Activated CD4-positive, CD25-positive, alpha-beta regulatory T cell (primary cell): ENCODE results near the gene NEK11.

ENCODE experiments used
- DNase-seq, 4 experiments: peaks; one replicate each; lab custom pipeline; 2025; lab: John Stamatoyannopoulos, UW

The NEK11 gene

DNA sequence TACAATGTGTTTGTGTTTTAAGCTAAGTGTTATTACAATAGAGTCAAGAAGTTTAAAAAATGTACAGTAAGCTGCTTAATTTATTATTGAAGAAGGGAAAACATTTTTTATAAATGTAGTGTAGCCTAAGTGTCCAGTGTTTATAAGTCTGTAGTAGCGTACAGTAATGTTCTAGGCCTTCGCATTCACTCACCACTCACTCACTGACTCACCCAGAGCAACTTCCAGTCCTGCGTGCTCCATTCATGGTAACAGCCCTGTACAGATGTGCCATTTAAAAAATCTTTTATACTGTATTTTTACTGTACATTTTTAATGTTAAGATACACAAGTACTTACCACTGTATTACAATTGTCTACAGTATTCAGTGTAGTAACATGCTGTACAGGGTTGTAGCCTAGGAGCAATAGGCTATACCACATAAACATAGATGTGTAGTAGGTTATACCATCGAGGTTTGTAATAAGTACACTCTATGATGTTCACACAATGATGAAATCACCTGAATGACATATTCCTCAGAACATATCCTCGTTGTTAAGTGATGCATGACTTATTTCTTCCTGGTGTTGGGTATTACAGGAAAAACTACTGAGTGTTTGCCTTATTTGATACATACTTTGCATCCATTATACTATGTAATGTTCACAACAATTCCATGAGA is 198.3 kb downstream of the NEK11 start:
- no peak for DNase-seq

DNA sequence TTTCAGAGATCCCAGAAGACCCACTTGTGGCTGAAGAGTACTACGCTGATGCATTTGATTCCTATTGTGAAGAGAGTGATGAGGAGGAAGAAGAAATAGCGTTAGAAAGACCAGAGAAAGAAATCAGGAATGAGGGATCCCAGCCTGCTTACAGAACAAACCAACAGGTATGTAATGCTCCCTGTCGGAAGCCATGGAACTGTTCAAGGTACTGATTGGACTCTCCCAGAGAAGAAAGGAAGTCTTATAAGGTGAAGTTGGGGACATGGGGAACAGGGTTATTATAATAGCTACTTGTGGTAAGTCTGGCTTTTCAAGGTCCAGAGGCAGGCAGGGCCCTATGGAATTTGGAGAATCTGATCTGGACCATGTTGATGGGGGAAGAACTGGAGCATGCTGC is 201.8 kb downstream of the NEK11 start:
- DNase-seq = no peak

DNA sequence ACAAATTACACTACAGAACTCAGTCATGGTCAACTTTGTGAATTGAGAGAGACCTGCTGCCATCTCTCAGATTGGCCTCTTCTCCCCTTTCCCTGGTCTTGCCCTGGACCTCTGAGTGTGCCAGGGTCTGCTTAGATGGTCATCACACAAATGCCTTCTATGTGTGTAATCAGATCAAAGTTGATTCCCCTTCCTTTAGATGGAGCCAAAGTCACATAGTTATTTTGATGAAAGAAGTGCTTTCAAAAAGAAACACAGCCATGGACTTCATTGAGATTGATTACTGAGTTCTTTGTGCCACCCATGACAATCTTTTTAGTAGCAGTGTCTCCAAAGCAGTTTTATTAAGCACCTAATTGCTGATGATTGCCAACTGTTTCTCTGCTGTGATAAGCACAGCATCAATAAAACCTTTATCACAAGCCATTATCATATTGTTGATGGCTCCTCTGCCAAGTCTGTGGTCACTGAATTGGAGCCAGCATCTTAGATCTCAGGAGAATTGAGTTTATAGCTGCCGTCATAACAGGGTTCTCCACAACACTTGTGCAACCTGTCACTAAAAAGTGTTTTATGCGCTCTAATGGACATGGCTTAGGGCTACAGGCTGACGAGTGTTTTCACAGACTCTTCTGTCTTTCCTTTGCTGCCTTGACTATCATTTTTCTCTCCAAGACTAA is 205.2 kb downstream of the NEK11 start:
- no peak for DNase-seq

DNA sequence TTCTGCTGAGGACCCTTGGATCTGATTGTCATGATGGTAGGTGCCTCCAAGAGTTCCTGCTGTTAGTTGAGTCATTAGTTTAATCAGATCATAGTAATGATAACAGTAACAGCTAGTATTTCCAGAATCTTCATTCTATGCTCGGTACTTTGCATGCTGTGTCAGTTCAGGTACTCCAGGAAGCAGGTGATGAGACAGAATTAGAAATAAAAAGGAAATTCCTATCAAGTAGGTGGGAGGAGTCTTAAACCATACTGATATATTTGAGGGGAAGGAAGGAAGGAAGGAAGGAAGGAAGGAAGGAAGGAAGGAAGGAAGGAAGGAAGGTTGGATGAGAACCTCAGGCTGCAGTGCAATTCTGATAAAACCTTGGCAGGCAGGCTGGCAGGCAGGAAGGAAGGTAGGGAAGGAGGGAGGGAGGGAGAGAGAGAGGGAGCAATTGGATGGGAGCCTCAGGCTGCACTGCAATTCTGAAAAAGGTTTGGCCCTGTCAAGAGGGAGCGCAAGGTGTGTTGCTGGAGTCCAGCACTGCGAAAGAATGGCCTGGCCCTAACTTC is 206.1 kb downstream of the NEK11 start:
- no peak for DNase-seq

DNA sequence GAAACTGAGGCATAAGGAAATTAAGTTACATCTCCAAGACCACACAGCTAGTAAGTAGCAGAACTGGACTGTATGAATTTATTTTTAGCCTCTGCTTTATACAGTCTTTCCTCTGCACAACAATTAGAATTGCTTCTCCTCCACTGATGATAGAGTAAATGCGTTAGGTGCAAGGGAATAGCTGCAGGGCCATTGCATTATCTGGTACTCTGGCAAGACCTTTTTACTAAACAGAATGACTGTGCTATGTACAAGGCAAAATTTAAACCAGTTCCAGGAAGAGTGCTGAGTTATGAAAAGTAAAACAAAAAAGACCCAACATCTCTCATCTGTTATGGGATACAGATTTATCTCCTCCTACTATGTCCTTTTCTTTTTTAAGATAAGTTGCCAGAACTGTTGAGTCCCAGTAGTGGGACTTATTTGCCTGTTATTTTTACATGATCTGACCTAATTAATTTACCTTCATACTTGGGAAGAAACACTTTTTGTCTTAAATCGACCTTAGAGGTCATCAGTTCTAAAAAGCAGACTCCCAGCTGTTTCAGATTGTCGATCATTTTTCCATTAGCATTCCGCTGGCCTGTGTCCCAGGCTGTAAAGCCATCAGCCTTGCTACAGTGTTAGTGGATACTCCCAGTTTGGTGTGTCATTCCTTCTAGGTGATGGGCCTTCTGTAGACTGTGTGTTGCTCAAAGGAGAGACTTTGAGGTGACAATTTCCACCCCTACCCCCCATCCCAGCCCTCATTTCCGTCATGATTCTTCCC is 207.4 kb downstream of the NEK11 start:
- no peak for DNase-seq

DNA sequence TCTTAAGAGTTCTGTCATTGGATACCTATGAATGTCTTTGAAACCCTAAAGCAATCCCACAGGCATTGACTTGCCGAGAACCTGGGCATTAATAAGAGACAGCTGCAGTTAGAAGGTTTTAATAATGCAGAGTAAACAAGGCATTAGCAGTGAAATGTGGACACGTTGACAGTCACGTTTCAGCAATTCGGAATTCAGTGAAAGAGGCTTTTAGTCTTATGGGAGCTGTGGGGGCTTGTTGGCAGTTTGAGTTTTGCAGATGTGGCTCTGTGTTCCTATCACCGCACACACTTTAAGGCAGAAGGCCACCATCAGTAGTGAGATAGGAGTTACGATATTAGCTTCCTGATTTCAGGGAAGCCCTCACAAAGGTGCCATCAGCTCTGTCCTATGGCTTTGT is 209.7 kb downstream of the NEK11 start:
- no peak for DNase-seq

DNA sequence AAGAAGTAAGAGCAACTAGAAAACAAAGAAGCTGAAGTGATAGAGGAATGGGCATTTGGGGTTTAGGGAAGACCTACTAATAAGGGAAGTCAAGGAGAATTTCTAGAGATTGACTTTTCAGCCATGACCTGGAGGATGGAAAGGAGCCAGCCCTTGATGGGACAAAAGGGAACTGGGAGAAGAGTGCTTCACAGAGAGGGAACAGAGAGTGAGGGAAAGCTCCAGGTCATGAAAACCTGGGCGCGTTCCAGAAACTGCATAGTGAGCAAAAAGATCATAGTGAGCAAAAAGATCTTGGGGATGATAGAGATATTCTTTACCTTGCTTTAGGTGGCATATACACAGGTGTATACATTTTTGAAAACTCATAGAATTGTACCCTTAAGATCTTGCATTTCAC is 211.8 kb downstream of the NEK11 start:
- no peak for DNase-seq

DNA sequence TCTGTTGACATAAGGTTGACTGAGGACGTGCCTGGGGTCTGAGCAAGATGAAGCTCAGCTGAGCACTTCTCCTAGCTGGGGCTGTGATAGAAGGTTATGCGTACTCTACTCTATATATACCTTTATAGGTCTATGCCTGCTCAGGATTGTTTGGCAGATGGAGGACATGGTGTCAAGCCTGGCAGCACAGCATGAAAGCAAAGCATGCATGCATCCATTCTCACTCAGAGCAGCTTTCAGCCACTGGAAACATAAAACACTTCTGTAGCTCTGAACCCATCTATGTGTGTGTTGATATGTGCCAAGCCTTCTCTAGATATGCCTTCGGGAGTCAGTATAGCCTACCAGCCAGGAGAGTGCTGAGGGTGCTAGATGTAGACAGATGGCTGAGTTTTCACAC is 212.6 kb downstream of the NEK11 start:
- DNase-seq = no peak

DNA sequence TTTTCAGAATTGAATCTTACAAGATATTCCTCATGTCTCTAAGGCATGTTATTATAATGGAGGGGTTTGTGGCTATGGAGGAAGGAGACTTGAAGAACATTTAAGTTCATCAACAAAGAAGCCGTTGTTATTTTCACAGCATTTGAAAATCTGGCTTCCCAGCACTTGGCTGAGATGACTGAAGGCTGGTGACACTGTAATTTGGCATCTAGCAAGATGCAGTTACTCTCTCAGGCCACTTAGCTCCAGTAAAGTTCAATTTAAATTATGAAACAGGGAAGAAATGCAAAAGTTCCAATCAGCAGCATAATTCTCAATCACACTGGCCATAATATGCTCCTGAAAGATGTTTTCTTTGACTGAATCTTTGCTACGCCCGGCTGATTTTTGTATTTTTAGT is 215.5 kb downstream of the NEK11 start:
- no peak for DNase-seq

DNA sequence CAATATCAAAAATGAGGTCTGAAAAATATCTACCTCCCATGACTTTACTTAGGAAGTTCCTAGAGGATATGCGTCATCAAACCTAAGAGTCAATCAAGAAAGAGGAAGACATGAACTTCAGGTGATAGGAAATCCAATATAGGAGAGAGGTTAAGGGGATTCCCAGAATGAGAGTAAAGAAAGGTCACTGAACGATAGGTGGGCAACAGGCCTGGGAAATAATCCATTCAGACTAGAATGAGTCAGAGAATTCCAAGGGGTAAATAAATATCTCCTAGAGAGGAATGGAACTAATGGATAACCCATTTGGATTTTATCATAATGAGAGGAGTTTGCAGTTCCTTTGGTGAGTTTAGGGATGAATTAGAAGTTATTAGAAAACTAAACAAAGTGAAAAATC is 223.8 kb downstream of the NEK11 start:
- no peak for DNase-seq

DNA sequence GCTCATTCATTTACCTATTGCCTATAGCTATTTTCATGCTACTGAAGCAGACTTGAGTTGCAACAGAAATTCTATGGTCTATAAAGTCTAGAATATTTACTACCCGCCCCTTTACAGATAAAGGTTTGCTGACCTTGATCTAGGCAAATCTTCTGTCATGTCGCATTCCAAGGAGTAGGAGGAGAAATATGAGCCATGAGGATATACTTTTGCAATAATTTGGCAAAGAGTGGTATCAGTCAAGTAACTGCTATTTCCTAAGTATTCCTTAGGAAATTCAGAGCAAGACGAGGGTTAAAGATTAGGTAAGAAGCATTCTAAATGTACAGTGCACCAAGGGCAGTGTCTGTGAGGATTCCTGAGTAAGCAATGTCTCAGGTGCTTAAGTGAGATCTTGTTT is 233.8 kb downstream of the NEK11 start:
- DNase-seq = no peak

DNA sequence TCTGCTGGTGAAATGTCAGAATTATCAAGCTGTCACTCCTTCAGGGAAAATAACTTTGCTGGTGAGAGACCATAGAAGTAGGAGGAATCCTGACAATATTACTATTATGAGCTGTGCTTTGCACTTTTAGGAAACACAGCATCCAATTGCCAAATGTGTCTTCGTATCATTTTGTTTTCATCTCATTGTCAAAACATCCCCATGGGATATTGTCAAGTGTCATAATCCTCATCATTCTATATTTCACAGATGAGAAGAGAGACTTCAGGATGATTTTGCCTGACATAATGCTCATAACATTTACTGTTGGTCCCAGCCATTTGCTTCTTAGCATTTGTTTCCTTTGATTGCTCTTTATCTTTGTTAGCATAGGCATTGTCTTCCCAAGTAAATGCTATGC is 234.4 kb downstream of the NEK11 start:
- DNase-seq = no peak

DNA sequence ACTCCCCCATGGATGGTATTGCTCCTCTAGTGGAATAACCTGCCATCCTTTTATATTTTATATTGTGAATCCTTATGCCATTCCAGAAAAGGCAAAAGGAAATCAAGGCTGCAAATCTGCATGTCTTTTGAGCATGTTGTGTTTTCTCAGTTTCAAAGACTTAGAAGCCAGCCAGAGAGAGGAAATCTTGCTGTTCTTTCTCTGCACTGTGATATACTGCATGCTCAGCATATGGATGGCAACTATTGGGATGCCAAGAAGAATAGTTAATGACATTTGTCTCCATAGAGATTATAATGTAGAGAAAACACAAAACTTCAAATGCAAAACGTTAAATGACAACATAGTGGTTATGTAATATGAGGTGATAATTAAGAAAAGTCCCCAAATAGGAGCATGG is 248.9 kb downstream of the NEK11 start:
- no peak for DNase-seq

DNA sequence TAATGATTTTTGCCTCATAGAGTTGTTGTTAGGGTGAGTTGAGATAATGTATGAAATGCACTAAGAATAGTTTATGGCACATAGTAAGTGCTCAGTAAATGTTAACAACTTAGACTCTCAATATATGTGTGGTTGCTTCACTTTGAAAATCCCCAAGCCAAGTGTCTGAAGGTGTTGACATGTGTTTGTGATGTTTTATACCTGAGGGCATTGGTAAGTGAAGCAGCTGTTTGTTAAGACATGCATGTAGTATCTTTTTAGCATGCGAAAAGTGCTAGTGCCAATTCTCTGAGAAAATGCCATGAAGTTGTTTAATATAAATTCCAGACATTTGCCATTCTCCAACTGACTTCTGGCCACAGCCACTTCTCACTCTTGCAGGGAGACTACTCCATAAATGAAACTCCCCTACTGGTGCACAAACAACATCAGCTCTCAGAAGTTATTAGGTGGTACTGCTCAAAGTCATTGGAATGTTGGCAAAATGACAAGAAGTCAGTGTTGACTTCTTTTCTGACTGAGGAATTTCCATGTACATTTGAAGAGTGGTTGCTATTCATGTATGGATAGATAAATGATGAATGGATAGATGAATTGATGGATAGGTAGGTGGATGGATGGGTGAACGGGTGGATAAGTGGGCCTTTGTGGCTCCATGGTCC is 251.3 kb downstream of the NEK11 start:
- no peak for DNase-seq

DNA sequence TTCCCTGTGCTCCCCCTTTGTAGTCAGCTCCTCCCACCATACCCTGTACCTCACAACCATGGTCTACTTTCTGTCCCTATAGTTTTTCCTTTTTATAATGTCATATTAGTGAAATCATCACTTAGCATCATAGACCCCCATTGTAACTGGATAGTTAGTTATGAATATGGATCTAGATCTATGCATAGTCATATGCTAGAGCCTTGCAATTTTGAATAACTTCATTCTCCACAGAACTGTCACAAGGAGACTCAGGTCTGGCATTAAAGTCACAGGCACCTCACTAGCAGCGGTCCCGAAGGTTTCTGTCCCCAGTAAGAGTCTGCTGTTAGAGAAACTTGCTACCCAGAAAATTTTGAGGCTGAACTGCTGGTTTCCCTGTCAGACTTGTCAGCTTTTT is 252.9 kb downstream of the NEK11 start:
- DNase-seq = no peak

DNA sequence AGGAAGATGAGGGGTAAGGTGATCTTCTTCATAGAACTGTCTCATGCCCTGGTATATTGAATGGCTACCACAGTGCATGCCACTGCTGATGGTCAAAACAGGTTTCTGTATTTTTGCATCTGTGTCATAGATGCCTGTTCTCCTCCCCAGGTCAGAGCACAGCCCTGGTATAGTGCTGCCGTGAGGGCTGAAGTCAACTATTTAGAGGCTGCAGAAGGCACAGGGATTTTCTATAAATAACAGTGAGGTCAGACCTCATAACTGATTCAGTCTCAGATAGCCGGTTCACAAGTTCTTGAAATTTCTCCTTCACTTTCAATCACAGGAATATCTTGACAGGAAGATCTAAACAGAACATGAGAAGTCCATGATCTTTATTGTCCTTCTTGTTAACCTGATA is 255.7 kb downstream of the NEK11 start:
- DNase-seq = no peak

DNA sequence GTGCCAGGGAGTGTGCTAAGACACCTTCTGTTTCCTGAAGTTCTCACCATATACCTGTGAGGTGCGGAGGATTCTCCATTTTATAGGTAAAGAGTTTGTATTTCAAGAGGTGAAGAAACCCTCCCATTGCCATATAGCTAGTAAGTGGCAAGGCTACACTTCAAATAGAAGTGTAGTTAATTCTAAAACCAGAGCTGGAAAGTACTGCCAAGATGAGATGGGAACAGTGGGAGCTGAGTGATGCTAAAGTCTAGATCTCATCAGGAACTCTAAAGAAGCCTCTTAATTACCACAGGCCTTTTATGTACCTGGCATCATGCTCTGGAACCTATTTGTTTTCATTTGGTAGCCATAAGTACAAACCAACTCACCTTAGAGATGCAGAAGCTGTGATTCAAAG is 256.3 kb downstream of the NEK11 start:
- DNase-seq = no peak

DNA sequence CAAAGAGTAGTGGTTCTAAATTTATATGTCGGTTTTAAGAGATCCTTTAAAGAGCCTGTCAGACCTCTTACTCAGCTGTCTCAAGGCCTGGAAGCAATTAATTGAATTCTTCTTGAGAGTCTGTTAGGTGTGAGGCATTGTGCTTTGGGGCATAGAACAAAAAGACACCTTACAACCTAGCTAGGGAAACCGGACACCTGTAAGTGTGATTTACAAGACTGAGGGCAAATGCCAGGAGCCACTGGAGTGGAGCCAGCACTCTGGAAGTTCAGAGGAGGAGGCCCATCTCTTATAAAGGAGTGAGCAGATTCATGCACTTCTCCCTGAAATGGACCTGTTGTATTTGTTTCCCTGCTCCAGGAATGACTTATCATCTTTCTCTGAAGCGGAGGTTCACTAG is 257.2 kb downstream of the NEK11 start:
- DNase-seq = no peak

DNA sequence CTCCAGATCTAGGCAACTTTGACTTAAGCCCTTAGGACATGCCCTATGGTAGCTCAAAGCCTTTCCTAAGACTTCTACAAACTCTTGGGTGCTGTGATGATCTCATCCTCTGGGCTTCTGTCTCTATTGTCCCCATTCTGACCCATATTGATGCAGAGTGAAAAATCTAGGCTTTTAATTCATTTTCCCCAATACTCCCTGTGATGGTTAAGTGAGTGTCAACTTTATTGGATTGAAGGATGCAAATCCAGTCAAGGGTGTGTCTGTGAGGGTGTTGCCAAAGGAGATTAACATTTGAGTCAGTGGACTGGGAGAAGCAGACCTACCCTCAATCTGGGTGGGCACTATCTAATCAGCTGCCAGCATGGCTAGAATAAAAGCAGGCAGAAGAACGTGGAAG is 257.6 kb downstream of the NEK11 start:
- no peak for DNase-seq

DNA sequence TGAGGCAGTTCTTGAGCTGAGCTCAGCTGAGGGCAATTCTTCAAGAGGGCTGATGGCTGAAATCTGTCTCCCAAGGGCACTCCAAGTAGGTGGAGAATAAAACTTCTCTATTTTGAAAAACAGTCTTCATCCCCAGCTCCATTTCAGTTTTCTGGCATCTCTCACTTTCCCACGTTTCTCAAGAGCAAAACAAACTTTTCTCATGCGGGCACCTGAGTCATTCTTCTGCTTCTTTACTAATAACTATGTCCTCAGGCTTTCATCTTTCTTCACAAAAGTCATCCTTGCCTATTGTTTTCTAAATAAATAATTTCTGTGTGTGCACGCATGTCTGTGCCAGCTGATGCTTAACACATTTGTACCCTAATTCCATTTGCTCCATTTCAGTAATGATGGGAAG is 258.8 kb downstream of the NEK11 start:
- DNase-seq = no peak

DNA sequence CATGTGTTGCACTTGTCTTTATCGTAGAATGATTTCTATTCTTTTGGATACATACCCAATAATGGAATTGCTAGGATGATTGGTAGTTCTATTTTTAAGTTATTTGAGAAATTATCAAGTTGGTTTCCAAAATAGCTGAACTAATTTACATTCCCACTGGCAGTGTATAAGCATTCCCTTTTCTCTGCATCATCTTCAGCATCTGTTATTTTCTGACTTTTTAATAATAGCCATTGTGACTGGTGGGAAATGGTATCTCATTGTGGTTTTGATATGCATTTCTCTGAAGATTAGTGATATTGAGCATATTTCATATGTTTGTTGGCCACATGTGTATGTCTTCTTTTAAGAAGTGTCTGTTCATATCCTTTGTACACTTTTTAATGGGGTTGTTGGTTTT is 273.2 kb downstream of the NEK11 start:
- no peak for DNase-seq

DNA sequence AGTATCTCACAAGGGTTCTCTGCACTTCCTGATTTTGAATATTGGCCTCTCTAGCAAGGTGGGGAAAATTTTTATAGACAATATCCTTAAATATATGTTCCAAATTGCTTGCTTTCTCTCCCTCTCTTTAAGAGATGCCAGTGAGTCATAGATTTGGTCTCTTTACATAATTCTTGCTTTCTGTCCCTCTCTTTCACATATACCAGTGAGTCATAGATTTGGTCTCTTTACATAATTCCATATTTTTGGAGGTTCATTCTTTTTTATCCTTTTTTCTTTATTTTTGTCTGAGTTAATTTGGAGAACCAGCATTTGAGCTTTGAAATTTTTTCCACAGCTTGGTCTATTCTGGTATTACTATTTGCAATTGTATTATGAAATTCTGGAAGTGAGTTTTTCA is 277.2 kb downstream of the NEK11 start:
- no peak for DNase-seq

DNA sequence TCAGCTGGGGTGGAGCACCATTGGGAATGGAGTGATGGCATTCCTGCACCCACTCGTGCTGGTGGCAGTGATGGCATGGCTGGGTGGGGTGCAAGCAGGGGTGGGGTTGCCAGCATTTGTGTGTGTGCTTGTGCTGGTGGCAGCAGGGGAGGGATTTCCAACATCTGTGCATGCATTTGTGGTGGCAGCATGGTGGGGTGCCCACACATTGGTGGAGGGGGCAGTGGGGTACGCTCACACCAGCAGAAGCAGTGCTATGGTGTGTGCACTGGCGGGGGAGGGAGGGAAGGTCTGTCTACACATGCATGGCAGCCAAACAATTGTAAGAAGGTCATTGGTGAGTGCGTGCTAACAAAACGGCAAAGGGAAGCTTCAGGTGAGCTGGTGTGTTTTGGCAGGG is 278.2 kb downstream of the NEK11 start:
- no peak for DNase-seq
